RWPE2 (cell line): Measurements from ENCODE around the gene SLC9A5.
A peak's percentile ranks its signal among the peaks of the same experiment; 100 is the strongest.

ENCODE experiments used
- ATAC-seq: fragments of 200-7000 bp; cut with Tn5 transposase; 3 replicates; pipeline ENCODE4 v1.9.1; 2021; ENCODE audit warnings: low read depth
- DNase-seq: peaks from one replicate; pipeline ENCODE4 v3.0.0-alpha.2; 2020; ENCODE audit warnings: low spot score
- H3K27ac ChIP-seq: fragments of 450-650 bp; 2 replicates; pipeline ENCODE4 v1.5.1; 2017; ENCODE audit warnings: mild to moderate bottlenecking; ENCODE audit not compliant: poor library complexity, severe bottlenecking
- H3K27me3 ChIP-seq: fragments of 250-450 bp; sonication (Bioruptor Pico); 2 replicates; pipeline ENCODE4 v1.5.1; 2021; ENCODE audit warnings: mild to moderate bottlenecking, moderate library complexity; ENCODE audit not compliant: insufficient read depth, poor library complexity, severe bottlenecking
- H3K36me3 ChIP-seq: fragments of 250-450 bp; sonication (Bioruptor Pico); 2 replicates; pipeline ENCODE4 v1.5.1; 2020; ENCODE audit warnings: low read depth, mild to moderate bottlenecking, moderate library complexity
- H3K4me1 ChIP-seq: fragments of 250-450 bp; sonication (Bioruptor Pico); 2 replicates; pipeline ENCODE4 v1.5.1; 2021; ENCODE audit warnings: mild to moderate bottlenecking, moderate library complexity; ENCODE audit not compliant: insufficient read depth, poor library complexity, severe bottlenecking
- H3K4me3 ChIP-seq: fragments of 250-450 bp; sonication (Bioruptor Pico); 2 replicates; pipeline ENCODE4 v1.5.1; 2021; ENCODE audit warnings: mild to moderate bottlenecking, moderate library complexity; ENCODE audit not compliant: severe bottlenecking
- H3K9me3 ChIP-seq: fragments of 250-450 bp; sonication (Bioruptor Pico); 2 replicates; pipeline ENCODE4 v1.5.1; 2021; ENCODE audit warnings: mild to moderate bottlenecking, moderate library complexity; ENCODE audit not compliant: severe bottlenecking
- CTCF ChIP-seq: fragments of 450-650 bp; IDR thresholded peaks from one replicate; pipeline ENCODE4 v1.5.1; 2017; ENCODE audit warnings: mild to moderate bottlenecking, moderate library complexity; ENCODE audit not compliant: poor library complexity, severe bottlenecking

Gene SLC9A5

GRCh38 chr16:67248073-67248400, 742 bp upstream of the SLC9A5 start:
- ATAC-seq: no peak
- Histone ChIP-seq H3K27me3 (no peaks in the 10 kb centered on the region), H3K4me3 (peak overlapping the region; percentile 56), H3K4me1 (peaks cover 34% of the 10 kb centered on the region), H3K9me3 (no peaks in the 10 kb centered on the region), H3K36me3 (peaks cover 3% of the 10 kb centered on the region; the same call in 1 of the 2 replicates), H3K27ac (peak overlapping the region; percentile 92)
- TF ChIP-seq CTCF: no peak
- DNase-seq: no peak

GRCh38 chr16:67249178-67250044, 632 bp downstream of the SLC9A5 start:
- H3K4me3 ChIP-seq: peak overlapping the region; percentile 56
- no peak for TF ChIP-seq CTCF
- peaks cover 14% of the 10 kb centered on the region for H3K36me3 ChIP-seq
- no peak for ATAC-seq
- no peaks in the 10 kb centered on the region for H3K9me3 ChIP-seq
- no peak for DNase-seq
- no peaks in the 10 kb centered on the region for H3K27me3 ChIP-seq
- peaks cover 20% of the 10 kb centered on the region for H3K4me1 ChIP-seq
- peak overlapping the region; percentile 92 for H3K27ac ChIP-seq

GRCh38 chr16:67250045-67250327, 1.2 kb downstream of the SLC9A5 start:
- Histone ChIP-seq H3K27me3 (no peaks in the 10 kb centered on the region), H3K4me3 (no peak overlapping the region), H3K27ac (no peak overlapping the region), H3K4me1 (peaks cover 14% of the 10 kb centered on the region), H3K9me3 (no peaks in the 10 kb centered on the region), H3K36me3 (peaks cover 14% of the 10 kb centered on the region)
- TF ChIP-seq CTCF: no peak
- ATAC-seq (no peak), DNase-seq (no peak)

- peaks cover 11% of the 10 kb centered on the region for H3K36me3 ChIP-seq
- ATAC-seq (no peak), DNase-seq (no peak)
- H3K4me3 ChIP-seq: no peak overlapping the region
- H3K4me1 ChIP-seq: peaks cover 3% of the 10 kb centered on the region
- H3K27me3 ChIP-seq: no peaks in the 10 kb centered on the region
- TF ChIP-seq CTCF: no peak
- H3K27ac ChIP-seq: no peak overlapping the region
- H3K9me3 ChIP-seq: no peaks in the 10 kb centered on the region
Observed at GRCh38 chr16:67252609-67253497, 4.1 kb downstream of the SLC9A5 start.
